GM12875 (cell line): ENCODE results near the gene ADCY10.
A peak's percentile ranks its signal among the peaks of the same experiment; 100 is the strongest.
"Not testable (repeated sequence)": the region's sequence is repeated elsewhere in the genome, so short reads cannot be mapped to it uniquely, and the experiment has no call there.

Experiments used
- H3K4me3 ChIP-seq: one replicate; pipeline ENCODE4 v1.5.1; 2011; ENCODE audit warnings: low read depth, low read length, control low read depth
- CTCF ChIP-seq: IDR thresholded peaks from 2 replicates; pipeline ENCODE4 v1.5.1; 2011; ENCODE audit warnings: low read depth, mild to moderate bottlenecking, control low read depth, inconsistent platforms, low read length, moderate library complexity, borderline replicate concordance; ENCODE audit not compliant: insufficient read depth

Gene ADCY10

GRCh38 chr1:167815650-167816049, 98.3 kb downstream of the ADCY10 start:
- H3K4me3 ChIP-seq, result no peak overlapping the region
- TF ChIP-seq CTCF, result no peak

GRCh38 chr1:167812972-167813371, 101.0 kb downstream of the ADCY10 start:
- TF ChIP-seq CTCF, result no peak
- no peak overlapping the region for H3K4me3 ChIP-seq

- no peak for TF ChIP-seq CTCF
- H3K4me3 ChIP-seq, result no peak overlapping the region
Observed at GRCh38 chr1:167808690-167809089, 105.2 kb downstream of the ADCY10 start.

- H3K4me3 ChIP-seq, result no peak overlapping the region
- no peak for TF ChIP-seq CTCF
Observed at GRCh38 chr1:167808104-167808503, 105.8 kb downstream of the ADCY10 start.

- H3K4me3 ChIP-seq, result not testable (repeated sequence)
Observed at GRCh38 chr1:167806676-167807075, 107.3 kb downstream of the ADCY10 start.

- not testable (repeated sequence) for H3K4me3 ChIP-seq
Observed at GRCh38 chr1:167806235-167806634, 107.7 kb downstream of the ADCY10 start.

GRCh38 chr1:167805041-167805556, 108.8 kb downstream of the ADCY10 start:
- TF ChIP-seq CTCF, result no peak
- no peak overlapping the region for H3K4me3 ChIP-seq

GRCh38 chr1:167803358-167804207, 110.4 kb downstream of the ADCY10 start:
- peak overlapping the region; percentile 11 for H3K4me3 ChIP-seq
- TF ChIP-seq CTCF, result peak; percentile 94
